Stomach (tissue), 9 donors: Measurements from ENCODE around the gene NBDY. TPM values are rescaled to one million over a fixed set of nuclear protein-coding genes. Genes with fewer than 3 reads are reported as not detected.
"Not testable (repeated sequence)": the region's sequence is repeated elsewhere in the genome, so short reads cannot be mapped to it uniquely, and the experiment has no call there.

Experiments
- DNase-seq, 2 donors: peaks; one replicate each; pipeline versions ENCODE4 v3.0.0 to v3.0.0-alpha.2; 2013 to 2019
- H3K27ac ChIP-seq, 5 donors: fragments of 200-600 bp in 4 of 5; sonication (generic) in 4 of 5; one replicate each; pipeline ENCODE4 v1.5.1; 2013 to 2019; ENCODE audit warnings: mild to moderate bottlenecking in 1 of 5, moderate library complexity in 1 of 5
- H3K27me3 ChIP-seq, 3 donors: fragments of 200-600 bp; sonication (generic); one replicate each; pipeline ENCODE4 v1.5.1; 2017 to 2019; ENCODE audit warnings: mixed run types in 1 of 3
- H3K36me3 ChIP-seq, 4 donors: fragments of 200-600 bp; sonication (generic); 1 replicate in 3 of 4; 2 replicates in 1 of 4; pipeline ENCODE4 v1.5.1; 2016 to 2019
- H3K4me1 ChIP-seq, 4 donors: fragments of 200-600 bp; sonication (generic); one replicate each; pipeline ENCODE4 v1.5.1; 2016 to 2019
- H3K4me3 ChIP-seq, 4 donors: fragments of 200-600 bp; sonication (generic) in 3 of 4; one replicate each; pipeline ENCODE4 v1.5.1; 2016 to 2019; ENCODE audit warnings: mild to moderate bottlenecking in 1 of 4
- H3K9me3 ChIP-seq, 4 donors: fragments of 200-600 bp; sonication (generic); one replicate each; pipeline ENCODE4 v1.5.1; 2016 to 2019
- CTCF ChIP-seq, 7 experiments: fragments of 450-650 bp in 4 of 7; fragments of 200-600 bp in 3 of 7; sonication (generic) in 3 of 7; IDR thresholded peaks; one replicate each; pipeline ENCODE4 v1.5.1; 2016 to 2019; ENCODE audit warnings: antibody characterized with exemption in 7 of 7, control low read depth in 2 of 7, mild to moderate bottlenecking in 1 of 7
- EP300 ChIP-seq: sonication (generic); formaldehyde crosslinking; IDR thresholded peaks from one replicate; pipeline ENCODE4 v1.6.1; 2017; ENCODE audit warnings: antibody characterized with exemption
- POLR2A ChIP-seq, 4 donors: fragments of 450-650 bp; IDR thresholded peaks; one replicate each; pipeline ENCODE4 v1.6.1; 2016; ENCODE audit warnings: antibody characterized with exemption in 4 of 4, control low read depth in 2 of 4, mild to moderate bottlenecking in 1 of 4, moderate library complexity in 1 of 4
- POLR2AphosphoS5 ChIP-seq, 3 donors: sonication (generic); formaldehyde crosslinking; IDR thresholded peaks; one replicate each; pipeline ENCODE4 v1.6.1; 2016; ENCODE audit warnings: antibody characterized with exemption in 3 of 3
- WGBS, 5 donors: extraction: QIAGEN DNeasy Blood & Tissue Kit in 3 of 5; methylation state at CpG; one replicate each; pipeline versions ENCODE4 v1.1.5 to v1.1.7; 2013 to 2018; 5-methylcytosine and 5-hydroxymethylcytosine counted together
- intact Hi-C: fragments of 100-400 bp; cut with DNase I; formaldehyde crosslinking; loops from one replicate; pipeline ENCODE4 v1.15.1; 2023; ENCODE audit warnings: low total_unique reads
- polyA plus RNA-seq, 3 donors: library from polyadenylated mRNA; stranded (reverse); fragments of 200-250 nt; gene quantifications; one replicate each; pipeline ENCODE4 v1.2.3, GENCODE V29; 2013
- total RNA-seq, 5 donors: library from RNA; depleted of rRNA; stranded (reverse); fragments of >200 nt; gene quantifications; one replicate each; pipeline versions ENCODE4 v1.1.0 to v1.2.3, GENCODE V29; 2014 to 2016
- donor health status: healthy with polysubstance abuse.
- donor health status: Bipolar disorder and iron deficiency.
- donor health status: healthy.

The NBDY gene
- total and polyA plus RNA-seq, 8 donors, result 5.7 to 46.6 (median 16.5) TPM; not detected in 1

GRCh38 chrX:56757327-56757726, 28.3 kb downstream of the NBDY start:
- no peak for TF ChIP-seq EP300
- TF ChIP-seq POLR2A (IDR thresholded peaks at IDR 0.05), result no peak
- TF ChIP-seq POLR2AphosphoS5 (IDR thresholded peaks at IDR 0.05), result no peak
- TF ChIP-seq CTCF (IDR thresholded peaks at IDR 0.05), result no peak
- 68 to 95% (median 88%) methylated on average over 7 of the region's 7 CpGs for WGBS, 5 donors
- no peaks in the 10 kb centered on the region for H3K36me3 ChIP-seq
- H3K27ac ChIP-seq, result no peak overlapping the region
- no peak overlapping the region for H3K4me3 ChIP-seq
- H3K27me3 ChIP-seq, result peaks cover 0 to 3% (median 0%) of the 10 kb centered on the region in 3 donors
- DNase-seq, result no peak
- H3K4me1 ChIP-seq, result peaks cover 0 to 4% (median 0%) of the 10 kb centered on the region in 4 donors
- intact Hi-C loops, result no loop called here
- no peaks in the 10 kb centered on the region for H3K9me3 ChIP-seq

GRCh38 chrX:56758456-56758855, 29.4 kb downstream of the NBDY start:
- Histone ChIP-seq H3K27ac (no peak overlapping the region), H3K4me3 (no peak overlapping the region), H3K4me1 (peaks cover 0 to 16% (median 2%) of the 10 kb centered on the region in 4 donors), H3K9me3 (no peaks in the 10 kb centered on the region), H3K27me3 (peaks cover 0 to 3% (median 0%) of the 10 kb centered on the region in 3 donors), H3K36me3 (no peaks in the 10 kb centered on the region)
- intact Hi-C loops, result no loop called here
- TF ChIP-seq POLR2A (IDR thresholded peaks at IDR 0.05) (no peak), EP300 (no peak), CTCF (IDR thresholded peaks at IDR 0.05) (no peak), POLR2AphosphoS5 (IDR thresholded peaks at IDR 0.05) (no peak)
- 45 to 97% (median 91%) methylated on average over 1 to 4 of the region's 4 CpGs for WGBS, 5 donors
- DNase-seq, result no peak

GRCh38 chrX:56759736-56760409, 30.8 kb downstream of the NBDY start:
- H3K4me1 ChIP-seq, result peaks cover 0 to 25% (median 8%) of the 10 kb centered on the region in 4 donors
- DNase-seq, result no peak
- 53 to 100% (median 85%) methylated on average over 1 to 7 of the region's 7 CpGs for WGBS, 5 donors
- H3K9me3 ChIP-seq, result no peaks in the 10 kb centered on the region
- no peak overlapping the region for H3K27ac ChIP-seq
- H3K36me3 ChIP-seq, result no peaks in the 10 kb centered on the region
- peaks cover 0 to 3% (median 0%) of the 10 kb centered on the region in 3 donors for H3K27me3 ChIP-seq
- TF ChIP-seq POLR2A (IDR thresholded peaks at IDR 0.05) (no peak), CTCF (IDR thresholded peaks at IDR 0.05) (no peak), POLR2AphosphoS5 (IDR thresholded peaks at IDR 0.05) (no peak), EP300 (no peak)
- intact Hi-C loops, result loop anchor here (10.0 kb wide), 1 partner anchor 225 kb away; no protein-coding TSS in a partner anchor
- no peak overlapping the region for H3K4me3 ChIP-seq

- 80 to 94% (median 88%) methylated on average over 15 of the region's 15 CpGs for WGBS, 5 donors
- not testable (repeated sequence) for DNase-seq
These were observed 31.5 kb downstream of the NBDY start for GRCh38 chrX:56760410-56761124.

More at GRCh38 chrX:56760410-56761124, 31.5 kb downstream of the NBDY start:
- not testable (repeated sequence) for H3K36me3 ChIP-seq, H3K27ac ChIP-seq, H3K27me3 ChIP-seq, H3K4me3 ChIP-seq, H3K9me3 ChIP-seq
- intact Hi-C loops, result loop anchor here (10.0 kb wide), 1 partner anchor 224 kb away; no protein-coding TSS in a partner anchor
- peaks cover 0 to 32% (median 15%) of the 10 kb centered on the region in 4 donors for H3K4me1 ChIP-seq
